ENCODE data around the gene PDGFC.

The PDGFC gene

DNA sequence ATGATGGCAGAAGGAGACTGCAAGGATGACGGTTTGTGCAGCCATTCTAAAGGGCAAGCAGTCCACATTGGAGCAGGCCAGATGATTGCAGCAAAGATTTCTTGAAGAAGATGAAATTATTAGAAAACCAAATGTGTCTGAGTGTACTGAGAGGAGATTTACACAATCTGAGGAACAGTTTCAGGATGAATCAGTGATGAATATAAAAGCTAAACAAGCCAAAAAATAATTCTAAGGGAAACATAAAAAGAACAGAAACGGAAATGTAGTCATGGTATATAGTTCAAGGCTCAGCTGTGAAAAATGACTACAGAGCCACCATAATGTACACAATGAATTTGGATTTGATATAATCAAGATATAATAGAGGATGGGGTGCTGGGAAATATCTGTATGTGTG, 168.5 kb downstream of the PDGFC start:
- H3K4me3 ChIP-seq (ENCODE audit: low read depth, low read length), result no peak overlapping the region
- no peak for DNase-seq (ENCODE audit: low read depth)

DNA sequence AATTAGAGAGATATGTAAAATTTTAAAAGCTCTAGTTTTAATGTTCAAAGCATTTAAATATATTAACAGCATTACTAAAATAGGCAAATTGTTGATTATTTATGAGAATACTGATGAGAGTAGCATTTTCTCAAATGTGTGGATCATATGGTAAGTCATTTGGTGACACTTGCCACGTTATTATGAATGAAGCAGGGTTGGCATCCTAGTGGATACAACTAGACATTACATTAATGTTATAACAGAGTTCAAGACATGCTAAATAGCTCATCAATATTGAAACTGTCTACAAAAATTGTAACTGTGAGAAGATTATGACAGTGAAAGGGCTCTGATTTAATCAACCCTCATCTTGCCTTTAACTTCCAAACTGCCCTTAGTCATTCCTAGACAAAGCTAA, 171.1 kb downstream of the PDGFC start:
- H3K4me3 ChIP-seq (ENCODE audit: low read depth, low read length), result no peak overlapping the region
- no peak for DNase-seq (ENCODE audit: low read depth)

DNA sequence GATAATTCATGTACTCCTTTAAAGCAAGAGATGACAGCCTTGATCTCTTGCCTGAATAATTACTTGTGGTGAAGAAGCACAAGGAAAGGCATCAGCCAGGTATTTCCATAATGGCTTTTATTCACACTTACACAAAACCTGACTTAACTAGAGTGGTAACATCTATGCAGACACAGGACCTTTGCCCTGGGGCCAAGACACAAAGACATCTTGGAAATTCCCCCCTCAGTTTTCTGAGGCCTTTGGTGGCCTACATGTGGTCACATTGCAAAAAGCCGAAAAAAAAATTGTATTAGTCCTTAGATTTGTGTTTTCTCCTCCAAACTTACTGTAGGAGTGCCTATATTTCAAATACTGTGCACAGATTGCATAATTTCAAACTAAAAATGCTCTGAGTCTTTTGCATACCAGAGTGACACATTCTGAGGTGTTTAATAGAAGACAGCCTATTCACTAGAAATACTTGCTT, 172.4 kb downstream of the PDGFC start:
- H3K4me3 ChIP-seq (ENCODE audit: low read depth, low read length), result no peak overlapping the region
- DNase-seq (ENCODE audit: low read depth), result no peak

DNA sequence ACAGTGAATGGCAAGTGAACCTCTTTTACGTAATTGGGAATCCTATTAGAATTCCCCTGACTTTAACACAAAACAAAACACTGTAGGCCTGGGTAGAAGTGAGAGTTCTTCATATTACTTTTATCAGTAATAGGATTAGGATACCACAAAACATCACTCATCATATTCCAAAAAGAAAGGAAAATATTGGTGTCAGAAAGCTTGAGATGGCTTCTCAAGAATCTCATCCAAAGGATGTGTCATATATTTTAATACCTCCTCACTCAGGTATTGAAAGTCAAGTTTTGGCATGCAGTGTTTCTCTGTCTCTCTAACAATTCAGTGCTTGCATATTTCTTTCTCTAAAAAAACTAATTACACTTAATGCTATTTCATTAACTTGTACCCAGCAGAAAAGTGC, 173.2 kb downstream of the PDGFC start:
- no peak overlapping the region for H3K4me3 ChIP-seq (ENCODE audit: low read depth, low read length)
- no peak for DNase-seq (ENCODE audit: low read depth)

DNA sequence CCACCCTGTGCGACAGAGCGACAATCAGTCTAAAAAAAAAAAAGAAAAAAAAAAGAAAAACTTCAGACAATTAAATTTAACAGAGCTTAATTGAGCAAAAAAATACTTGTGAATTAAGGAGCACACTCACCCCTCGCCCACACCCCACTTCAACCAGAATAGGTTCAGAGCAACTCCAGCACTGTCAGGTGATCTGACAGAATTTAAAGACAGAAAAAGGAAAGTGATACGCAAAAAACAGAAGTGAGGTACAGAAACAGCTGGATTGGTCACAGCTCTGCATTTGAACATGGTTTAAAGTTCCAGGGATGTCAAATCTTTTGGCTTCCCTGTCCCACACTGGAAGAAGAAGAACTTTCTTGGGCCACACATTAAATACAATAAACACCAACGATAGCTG, 174.4 kb downstream of the PDGFC start:
- H3K4me3 ChIP-seq (ENCODE audit: low read depth, low read length), result no peak overlapping the region
- no peak for DNase-seq (ENCODE audit: low read depth)

DNA sequence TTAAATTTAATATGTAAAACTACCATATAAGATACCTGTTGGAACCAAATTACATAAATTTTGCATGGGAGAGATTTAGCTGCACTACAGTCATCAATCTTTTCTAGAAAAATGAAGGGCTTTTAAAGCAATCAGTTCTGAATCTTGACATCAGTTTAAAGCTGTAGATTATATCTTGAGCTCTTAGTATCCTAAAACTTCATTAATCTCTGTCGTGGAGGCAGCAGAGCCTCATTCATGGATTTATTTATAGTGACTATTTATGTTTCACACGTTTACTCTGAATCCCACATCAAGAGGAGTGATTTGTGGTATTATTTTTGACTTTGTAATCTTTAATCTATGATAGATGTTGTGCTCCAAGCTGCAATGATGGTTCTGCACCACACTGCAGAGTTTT, 175.9 kb downstream of the PDGFC start:
- no peak for DNase-seq (ENCODE audit: low read depth)
- H3K4me3 ChIP-seq (ENCODE audit: low read depth, low read length), result no peak overlapping the region

DNA sequence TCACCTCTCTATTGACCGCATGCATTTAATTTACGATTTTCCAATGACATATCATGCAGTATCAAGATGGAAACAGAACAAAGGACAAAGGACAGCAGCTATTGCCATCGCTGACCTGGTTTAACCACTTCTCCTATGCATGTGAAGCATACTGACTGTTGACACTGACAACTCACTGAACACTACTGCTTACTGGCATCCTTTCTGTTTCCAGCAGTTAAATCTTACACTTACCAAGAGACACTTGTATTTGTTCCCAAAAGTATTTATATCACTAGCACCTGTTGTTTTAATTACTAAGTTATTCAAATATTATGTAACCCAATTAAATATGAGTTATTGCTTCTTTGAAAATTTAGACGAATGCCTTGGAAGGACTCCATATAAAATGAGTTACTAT, 176.7 kb downstream of the PDGFC start:
- H3K4me3 ChIP-seq (ENCODE audit: low read depth, low read length), result no peak overlapping the region
- no peak for DNase-seq (ENCODE audit: low read depth)

DNA sequence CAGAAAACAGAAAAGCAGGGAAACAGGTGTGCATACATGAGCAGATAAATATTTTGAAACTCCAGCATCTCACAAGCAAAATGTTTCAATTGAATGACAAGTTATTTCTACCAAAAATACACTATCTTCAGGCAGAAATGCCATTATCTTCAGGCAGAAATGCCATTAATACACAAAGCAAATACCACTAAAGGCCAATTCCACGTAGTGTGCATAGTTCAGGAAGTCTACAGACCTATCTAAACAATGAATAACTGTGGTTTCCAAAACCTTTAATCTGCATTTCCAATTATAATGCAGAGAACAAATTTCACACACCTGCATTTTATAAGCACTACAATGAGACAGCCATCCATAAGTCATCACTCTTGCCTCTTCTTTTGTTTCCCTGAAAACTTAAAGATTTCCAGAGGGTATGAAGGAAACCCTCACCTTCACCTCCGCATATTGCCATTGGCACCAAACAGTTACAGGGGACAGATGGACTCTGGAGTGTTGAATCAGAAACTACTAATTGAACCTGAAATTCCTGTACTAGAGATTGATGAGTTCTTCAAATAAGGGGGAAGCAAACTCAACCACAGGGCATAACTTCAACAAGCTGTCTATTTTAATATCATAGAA, 179.0 kb downstream of the PDGFC start:
- DNase-seq (ENCODE audit: low read depth), result no peak
- H3K4me3 ChIP-seq (ENCODE audit: low read depth, low read length), result no peak overlapping the region

DNA sequence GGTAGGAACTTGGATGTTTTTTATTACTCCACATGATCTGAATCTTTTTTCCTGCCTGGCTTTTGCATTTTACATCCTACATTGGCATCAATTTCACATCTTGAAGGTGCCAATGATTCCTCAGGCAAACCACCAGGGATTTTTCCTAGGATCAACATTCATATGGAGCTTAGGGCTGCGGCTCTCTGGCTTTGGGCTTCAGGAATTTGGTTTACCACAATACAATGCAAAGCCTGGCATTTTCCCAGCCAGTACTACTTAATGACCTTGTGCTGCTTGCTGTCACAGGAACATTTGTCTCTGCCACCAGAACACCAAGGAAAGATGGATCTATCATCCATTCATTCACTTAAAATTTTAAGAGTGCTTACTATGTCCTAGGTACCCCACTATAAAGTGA, 180.7 kb downstream of the PDGFC start:
- peak; percentile 75 for DNase-seq (ENCODE audit: low read depth)
- H3K4me3 ChIP-seq (ENCODE audit: low read depth, low read length), result no peak overlapping the region

DNA sequence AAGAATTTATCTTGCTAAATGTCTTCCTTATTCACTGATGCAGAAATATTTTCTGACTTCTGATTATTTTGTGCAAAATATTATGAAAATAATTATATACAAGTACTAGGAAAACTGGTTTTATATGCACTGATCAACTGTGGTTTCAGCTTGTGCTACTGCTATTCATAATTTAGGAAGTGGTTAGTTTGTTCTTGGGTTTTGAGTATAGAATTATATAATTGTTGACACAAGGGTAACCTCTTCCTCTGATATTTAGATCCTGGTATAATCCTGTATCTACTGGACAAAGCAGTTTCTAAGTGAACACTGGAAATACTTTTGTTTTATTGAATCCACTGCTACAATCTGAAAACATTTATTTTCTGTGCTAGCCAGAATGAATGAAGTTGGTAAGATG, 182.8 kb downstream of the PDGFC start:
- DNase-seq (ENCODE audit: low read depth), result no peak
- H3K4me3 ChIP-seq (ENCODE audit: low read depth, low read length), result no peak overlapping the region

DNA sequence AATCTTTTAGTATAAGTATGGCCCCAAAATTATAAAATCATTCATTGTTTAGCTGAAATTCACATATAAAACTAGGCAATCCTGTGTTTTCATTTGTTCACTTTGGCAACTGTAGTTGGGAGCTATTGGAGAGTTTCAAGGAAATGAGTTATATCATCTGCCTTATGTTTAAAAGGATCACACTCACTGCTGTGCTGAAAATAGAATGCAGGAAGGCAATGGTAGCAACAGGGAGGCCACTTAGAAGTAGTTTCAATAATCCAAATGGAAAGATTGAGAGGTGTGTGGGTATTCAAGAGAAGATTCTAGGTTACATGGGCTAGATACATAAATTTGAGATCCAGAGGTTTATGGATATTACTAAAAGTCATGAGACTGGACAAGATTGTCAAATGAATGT, 184.9 kb downstream of the PDGFC start:
- no peak for DNase-seq (ENCODE audit: low read depth)
- no peak overlapping the region for H3K4me3 ChIP-seq (ENCODE audit: low read depth, low read length)

DNA sequence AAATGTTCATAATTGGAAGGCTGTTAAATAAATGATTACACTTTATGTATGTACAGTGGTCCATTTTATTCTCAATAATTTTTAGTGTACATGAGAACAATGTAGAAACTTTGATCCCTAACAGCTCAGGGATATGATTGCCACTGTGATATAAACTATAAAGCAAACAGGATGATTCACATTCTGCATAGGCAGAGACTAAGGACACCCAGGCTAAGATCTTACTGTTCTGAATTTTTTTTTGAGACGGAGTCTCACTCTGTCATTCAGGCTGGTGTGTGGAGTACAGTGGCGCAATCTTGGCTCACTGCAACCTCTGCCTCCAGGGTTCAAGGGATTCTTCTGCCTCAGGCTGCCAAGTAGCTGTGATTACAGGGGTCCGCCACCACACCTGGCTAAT, 186.6 kb downstream of the PDGFC start:
- H3K4me3 ChIP-seq (ENCODE audit: low read depth, low read length), result no peak overlapping the region
- no peak for DNase-seq (ENCODE audit: low read depth)

DNA sequence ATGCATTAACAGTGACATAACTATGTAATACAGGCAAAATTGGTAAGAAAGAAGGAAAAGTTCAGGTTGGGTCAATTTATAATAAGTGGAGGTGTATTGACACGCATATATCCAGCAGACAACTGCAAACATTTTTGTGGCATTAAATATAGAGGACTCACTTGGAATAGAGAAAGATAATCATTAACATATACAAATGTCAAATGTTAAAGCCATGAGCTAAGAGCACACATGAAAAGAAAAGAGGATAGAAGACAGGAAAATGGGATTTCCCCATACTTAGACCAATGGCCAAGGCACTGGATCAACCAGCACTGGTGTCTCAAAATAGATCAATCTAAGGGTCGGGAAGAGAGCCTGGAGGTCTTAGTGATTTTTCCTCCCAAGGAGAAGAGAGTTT, 187.6 kb downstream of the PDGFC start:
- no peak overlapping the region for H3K4me3 ChIP-seq (ENCODE audit: low read depth, low read length)
- no peak for DNase-seq (ENCODE audit: low read depth)

DNA sequence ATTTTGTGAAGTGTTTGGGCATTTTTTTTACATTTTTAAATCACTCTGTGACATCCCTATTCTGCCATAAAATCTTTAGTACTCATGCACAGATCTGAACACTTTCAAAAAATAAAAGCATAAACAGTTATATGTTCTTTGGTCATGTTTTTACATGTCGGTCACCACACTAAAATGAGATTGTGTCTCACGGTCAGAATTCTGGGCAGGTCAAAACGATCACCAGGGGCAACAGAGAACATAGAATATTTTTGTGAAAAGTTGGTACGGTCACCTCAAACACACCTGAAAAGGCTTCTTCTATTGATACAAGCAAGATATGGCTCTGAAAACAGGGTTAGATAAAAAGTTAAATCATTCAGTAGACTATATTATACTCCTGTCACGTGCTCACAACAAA, 189.1 kb downstream of the PDGFC start:
- DNase-seq (ENCODE audit: low read depth), result no peak
- H3K4me3 ChIP-seq (ENCODE audit: low read depth, low read length), result no peak overlapping the region

DNA sequence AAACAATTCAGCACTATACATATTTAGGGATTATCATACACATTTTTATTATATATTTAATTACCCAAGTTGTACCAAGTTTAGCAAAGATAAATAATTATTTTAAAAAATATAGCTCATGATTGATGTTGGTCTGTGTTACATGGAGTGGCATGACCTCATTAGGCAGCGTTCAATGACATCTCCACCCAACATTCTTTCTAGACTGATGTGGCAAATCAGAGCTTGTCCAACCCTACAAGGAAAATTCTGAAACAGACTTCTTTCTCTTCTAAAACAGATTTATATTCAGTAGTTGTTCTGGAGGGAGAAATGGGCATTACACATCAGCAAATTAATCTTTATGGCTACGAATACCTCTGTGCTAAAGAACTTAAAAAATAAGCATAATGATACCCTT, 189.7 kb downstream of the PDGFC start:
- DNase-seq (ENCODE audit: low read depth), result no peak
- H3K4me3 ChIP-seq (ENCODE audit: low read depth, low read length), result no peak overlapping the region

DNA sequence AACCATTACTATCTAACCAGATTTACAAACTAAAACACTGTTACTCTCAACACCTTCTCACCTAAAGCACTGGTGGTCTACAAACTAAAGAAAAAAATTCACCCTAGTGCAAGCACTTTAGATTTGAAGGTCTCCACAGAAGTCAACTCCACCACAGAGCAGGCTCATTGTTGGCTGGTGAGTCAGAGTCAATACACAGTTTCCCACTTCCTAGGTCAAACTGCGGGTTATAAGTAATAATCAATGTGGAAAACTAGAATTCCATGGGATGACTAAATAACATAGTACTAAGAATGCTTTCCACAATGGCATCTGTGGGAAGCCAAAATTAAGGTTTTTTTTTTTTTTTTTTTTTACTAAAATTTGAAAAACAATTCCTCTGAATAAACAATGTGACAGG, 191.8 kb downstream of the PDGFC start:
- H3K4me3 ChIP-seq (ENCODE audit: low read depth, low read length), result no peak overlapping the region
- DNase-seq (ENCODE audit: low read depth), result peak; percentile 72

DNA sequence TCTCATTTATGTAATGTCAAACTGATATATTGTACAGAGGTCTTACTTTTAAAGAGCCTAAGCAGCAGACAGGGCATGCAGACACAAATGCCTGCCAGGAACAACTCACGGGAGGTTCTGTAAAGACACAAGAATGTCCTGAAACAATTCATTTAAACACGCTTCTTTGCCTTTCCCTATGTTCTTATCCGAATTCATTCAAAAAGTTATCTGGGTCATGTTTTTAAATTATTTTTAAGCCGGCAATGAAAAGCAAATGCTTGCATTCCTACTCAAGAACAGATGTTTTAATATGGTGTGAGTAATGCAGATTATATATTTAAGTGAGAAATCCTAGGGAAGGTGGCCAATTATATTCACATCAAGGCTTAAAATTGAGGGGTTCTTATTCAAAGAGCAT, 192.6 kb downstream of the PDGFC start:
- no peak for DNase-seq (ENCODE audit: low read depth)
- H3K4me3 ChIP-seq (ENCODE audit: low read depth, low read length), result no peak overlapping the region

DNA sequence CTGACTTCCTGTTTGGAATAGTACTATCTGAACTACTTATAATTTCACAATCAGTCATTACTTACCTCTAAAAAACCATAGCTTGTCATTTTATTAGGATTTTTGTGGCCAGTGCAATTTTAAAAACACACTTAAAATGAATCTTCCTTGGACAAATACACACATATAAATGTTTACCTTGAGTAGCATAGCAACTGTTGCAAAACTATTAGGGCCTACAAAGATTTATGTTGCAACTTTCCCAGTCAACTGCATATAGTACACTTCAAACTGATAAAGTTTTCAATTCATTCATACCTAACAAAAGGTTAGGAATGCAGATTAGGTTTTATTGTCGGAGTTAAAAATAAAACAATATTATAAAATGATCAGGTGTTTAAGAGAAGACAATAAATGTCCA, 193.0 kb downstream of the PDGFC start:
- H3K4me3 ChIP-seq (ENCODE audit: low read depth, low read length), result no peak overlapping the region
- no peak for DNase-seq (ENCODE audit: low read depth)

DNA sequence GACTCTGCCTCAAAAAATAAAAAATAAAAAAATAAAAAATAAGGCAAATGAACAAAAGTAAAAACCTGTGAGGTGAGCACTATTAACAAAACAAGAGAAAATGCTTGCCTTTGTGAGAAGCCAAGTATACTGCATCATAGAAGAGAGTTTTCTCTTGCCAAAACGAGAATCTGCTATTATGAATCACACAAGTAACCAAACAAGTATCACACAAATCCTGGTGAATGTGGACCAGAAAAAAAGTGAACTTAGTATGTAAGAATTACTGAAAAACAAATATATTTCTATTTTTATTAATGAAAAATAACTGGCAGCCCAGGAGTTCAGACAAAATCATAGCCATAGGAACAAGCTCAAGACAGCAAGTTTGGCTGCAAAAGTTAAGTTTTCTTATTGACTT, 193.5 kb downstream of the PDGFC start:
- H3K4me3 ChIP-seq (ENCODE audit: low read depth, low read length), result no peak overlapping the region
- DNase-seq (ENCODE audit: low read depth), result no peak

DNA sequence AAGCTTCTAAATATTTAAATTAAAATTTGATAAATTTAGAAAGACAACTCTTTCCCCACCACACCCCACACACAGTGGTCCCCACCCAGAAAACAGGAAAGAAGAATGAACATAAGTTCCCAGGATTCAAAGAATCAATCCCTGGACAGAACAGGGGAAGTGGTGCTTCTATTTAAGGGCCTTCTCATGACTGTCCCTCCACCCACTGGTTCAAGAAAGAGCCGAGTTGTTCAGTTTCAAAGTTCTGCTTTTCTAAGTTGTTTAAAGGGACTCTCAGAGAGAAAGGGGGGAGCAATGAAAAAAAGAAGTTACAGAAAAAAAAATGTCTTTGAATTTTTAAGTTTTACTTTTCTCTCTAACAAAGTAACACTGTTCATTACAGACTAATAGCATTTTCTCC, 195.8 kb downstream of the PDGFC start:
- DNase-seq (ENCODE audit: low read depth), result no peak
- no peak overlapping the region for H3K4me3 ChIP-seq (ENCODE audit: low read depth, low read length)

DNA sequence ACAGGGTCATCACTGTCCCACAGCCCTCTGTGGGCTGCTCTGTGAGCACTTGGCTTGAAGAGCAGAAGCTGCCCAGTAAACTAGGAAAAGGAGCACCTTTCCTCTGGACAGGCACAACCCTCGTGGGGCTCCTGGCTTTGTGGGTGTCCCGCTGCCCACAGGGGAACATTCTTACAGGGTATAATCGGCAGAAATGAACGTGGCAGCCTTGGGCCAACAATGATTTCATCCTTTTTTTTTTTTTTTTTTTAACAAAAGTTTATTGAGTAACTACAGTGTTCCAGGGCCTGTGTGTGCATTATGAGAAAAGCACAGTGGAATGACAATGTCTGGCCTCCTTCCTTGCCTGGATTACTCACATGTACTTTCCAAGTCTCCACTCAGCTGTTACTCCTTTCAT, 197.2 kb downstream of the PDGFC start:
- DNase-seq (ENCODE audit: low read depth), result peak; percentile 91
- no peak overlapping the region for H3K4me3 ChIP-seq (ENCODE audit: low read depth, low read length)
